ENCODE data around the gene MKRN2OS. TPM values are rescaled to one million over a fixed set of nuclear protein-coding genes. Genes with fewer than 3 reads are reported as not detected.
"Not testable (repeated sequence)": the region's sequence is repeated elsewhere in the genome, so short reads cannot be mapped to it uniquely, and the experiment has no call there.

Gene MKRN2OS
- total and polyA plus RNA-seq, 3 experiments from 2014 or later: not detected

GRCh38 chr3:12549971-12550760 is 4.9 kb upstream of the MKRN2OS start:
- Mint-ChIP-seq H3K9me3 (peaks cover 0 to 2% (median 0%) of the 10 kb centered on the region in 5 donors), H3K27ac (no peak overlapping the region), H3K27me3 (peaks cover 23 to 36% of the 10 kb centered on the region in 2 donors), H3K4me1 (peaks cover 8 to 10% (median 10%) of the 10 kb centered on the region in 3 donors), H3K36me3 (no peaks in the 10 kb centered on the region), H3K4me3 (no peak overlapping the region)
- no peak for DNase-seq
- H3K4me1 ChIP-seq (ENCODE audit: insufficient read depth, low read length): peaks cover 4% of the 10 kb centered on the region
- no peak overlapping the region for H3K4me3 ChIP-seq (ENCODE audit: low read length)
- no peaks in the 10 kb centered on the region for H3K36me3 ChIP-seq (ENCODE audit: insufficient read depth, low read length)
- H3K27me3 ChIP-seq (ENCODE audit: insufficient read depth, low read length, poor library complexity, severe bottlenecking): peaks cover 8% of the 10 kb centered on the region
- ChIA-PET CTCF (no interaction called here), POLR2A (no interaction called here)
- H3K27ac ChIP-seq (ENCODE audit: low read depth, low read length): no peak overlapping the region
- H3K9me3 ChIP-seq (ENCODE audit: low read length): no peaks in the 10 kb centered on the region

- Mint-ChIP-seq H3K4me1 (no peaks in the 10 kb centered on the region), H3K27ac (no peak overlapping the region), H3K9me3 (no peaks in the 10 kb centered on the region), H3K4me3 (no peak overlapping the region), H3K27me3 (peaks cover 2% of the 10 kb centered on the region in 2 donors), H3K36me3 (peaks cover 0 to 3% (median 2%) of the 10 kb centered on the region in 3 donors)
- CTCF ChIA-PET: interaction anchor here (1.2 kb wide), 1 partner anchor 15 kb away, joined by 3 read pairs; no protein-coding TSS in a partner anchor
- Histone ChIP-seq H3K27me3 (ENCODE audit: insufficient read depth, low read length, poor library complexity, severe bottlenecking) (no peaks in the 10 kb centered on the region), H3K4me1 (ENCODE audit: insufficient read depth, low read length) (no peaks in the 10 kb centered on the region), H3K27ac (ENCODE audit: low read depth, low read length) (no peak overlapping the region), H3K4me3 (ENCODE audit: low read length) (no peak overlapping the region), H3K9me3 (ENCODE audit: low read length) (no peaks in the 10 kb centered on the region), H3K36me3 (ENCODE audit: insufficient read depth, low read length) (no peaks in the 10 kb centered on the region)
- POLR2A ChIA-PET: interaction anchor here (0.7 kb wide), 1 partner anchor 109 kb away, joined by 8 read pairs; no protein-coding TSS in a partner anchor
- DNase-seq: no peak
Measured at GRCh38 chr3:12544652-12545472, 437 bp downstream of the MKRN2OS start.

DNA sequence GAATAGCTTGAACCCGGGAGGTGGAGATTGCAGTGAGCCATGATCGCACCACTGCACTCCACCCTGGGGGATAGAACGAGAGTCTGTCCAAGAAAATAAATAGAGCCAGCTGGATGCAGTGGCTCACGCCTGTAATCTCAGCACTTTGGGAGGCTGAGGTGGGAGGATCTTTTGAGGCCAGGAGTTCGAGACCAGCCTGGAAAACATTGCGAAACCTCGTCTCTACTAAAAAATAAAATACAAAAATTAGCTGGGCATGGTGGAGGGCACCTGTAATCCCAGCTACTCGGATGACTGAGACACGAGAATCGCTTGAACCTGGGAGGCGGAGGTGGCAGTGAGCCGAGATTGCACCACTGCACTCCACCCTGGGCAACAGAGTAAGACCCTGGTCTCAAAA is 1.8 kb downstream of the MKRN2OS start:
- not testable (repeated sequence) for H3K9me3 ChIP-seq (ENCODE audit: low read length); H3K36me3 ChIP-seq (ENCODE audit: insufficient read depth, low read length); DNase-seq; H3K36me3 Mint-ChIP-seq; H3K27ac Mint-ChIP-seq; H3K27me3 ChIP-seq (ENCODE audit: insufficient read depth, low read length, poor library complexity, severe bottlenecking); H3K27me3 Mint-ChIP-seq; H3K4me1 ChIP-seq (ENCODE audit: insufficient read depth, low read length); H3K27ac ChIP-seq (ENCODE audit: low read depth, low read length); H3K4me3 ChIP-seq (ENCODE audit: low read length); H3K4me1 Mint-ChIP-seq; H3K9me3 Mint-ChIP-seq; H3K4me3 Mint-ChIP-seq
- POLR2A ChIA-PET: interaction anchor here (0.5 kb wide), 1 partner anchor 9 kb away, joined by 3 read pairs; no protein-coding TSS in a partner anchor
- CTCF ChIA-PET: interaction anchor here (1.2 kb wide), 1 partner anchor 14 kb away, joined by 3 read pairs; no protein-coding TSS in a partner anchor

GRCh38 chr3:12541625-12542024 is 3.7 kb downstream of the MKRN2OS start:
- no peaks in the 10 kb centered on the region for H3K27me3 ChIP-seq (ENCODE audit: insufficient read depth, low read length, poor library complexity, severe bottlenecking)
- Mint-ChIP-seq H3K9me3 (no peaks in the 10 kb centered on the region), H3K27me3 (peaks cover 0 to 2% of the 10 kb centered on the region in 2 donors), H3K4me3 (no peak overlapping the region), H3K4me1 (no peaks in the 10 kb centered on the region), H3K27ac (no peak overlapping the region), H3K36me3 (peaks cover 0 to 5% (median 2%) of the 10 kb centered on the region in 3 donors)
- ChIA-PET CTCF (no interaction called here), POLR2A (no interaction called here)
- no peak overlapping the region for H3K4me3 ChIP-seq (ENCODE audit: low read length)
- no peak for DNase-seq
- no peak overlapping the region for H3K27ac ChIP-seq (ENCODE audit: low read depth, low read length)
- no peaks in the 10 kb centered on the region for H3K9me3 ChIP-seq (ENCODE audit: low read length)
- no peaks in the 10 kb centered on the region for H3K36me3 ChIP-seq (ENCODE audit: insufficient read depth, low read length)
- H3K4me1 ChIP-seq (ENCODE audit: insufficient read depth, low read length): no peaks in the 10 kb centered on the region

DNA sequence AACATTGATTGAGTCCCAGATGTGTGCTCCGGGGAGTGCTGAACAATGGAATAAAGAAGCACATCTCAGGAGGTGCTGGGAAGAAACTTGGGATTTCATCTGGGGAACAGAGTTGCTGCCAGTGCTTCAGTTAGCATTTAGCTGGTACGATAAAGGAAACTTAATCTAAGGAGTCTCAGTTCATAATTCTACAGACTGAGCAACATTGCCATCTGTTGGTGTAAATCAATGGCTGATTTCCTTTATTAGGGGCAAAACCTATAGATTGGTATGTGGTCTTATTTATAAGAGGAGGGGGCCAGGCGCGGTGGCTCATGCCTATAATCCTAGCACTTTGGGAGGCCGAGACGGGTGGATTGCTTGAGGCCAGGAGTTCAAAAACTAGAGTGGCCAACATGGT is 8.9 kb downstream of the MKRN2OS start:
- Mint-ChIP-seq H3K27me3 (no peaks in the 10 kb centered on the region), H3K4me1 (no peaks in the 10 kb centered on the region), H3K4me3 (no peak overlapping the region), H3K36me3 (peaks cover 6 to 26% (median 8%) of the 10 kb centered on the region in 3 donors), H3K27ac (peak overlapping the region in 1 of 8 donors; percentile 17), H3K9me3 (no peaks in the 10 kb centered on the region)
- Histone ChIP-seq H3K9me3 (ENCODE audit: low read length) (no peaks in the 10 kb centered on the region), H3K36me3 (ENCODE audit: insufficient read depth, low read length) (peaks cover 5% of the 10 kb centered on the region), H3K27me3 (ENCODE audit: insufficient read depth, low read length, poor library complexity, severe bottlenecking) (no peaks in the 10 kb centered on the region), H3K4me3 (ENCODE audit: low read length) (no peak overlapping the region), H3K27ac (ENCODE audit: low read depth, low read length) (no peak overlapping the region), H3K4me1 (ENCODE audit: insufficient read depth, low read length) (no peaks in the 10 kb centered on the region)
- POLR2A ChIA-PET: no interaction called here
- CTCF ChIA-PET: interaction anchor here (1.3 kb wide), 1 partner anchor 52 kb away, joined by 3 read pairs; the partner anchor contains the start of gene TSEN2
- DNase-seq: no peak

DNA sequence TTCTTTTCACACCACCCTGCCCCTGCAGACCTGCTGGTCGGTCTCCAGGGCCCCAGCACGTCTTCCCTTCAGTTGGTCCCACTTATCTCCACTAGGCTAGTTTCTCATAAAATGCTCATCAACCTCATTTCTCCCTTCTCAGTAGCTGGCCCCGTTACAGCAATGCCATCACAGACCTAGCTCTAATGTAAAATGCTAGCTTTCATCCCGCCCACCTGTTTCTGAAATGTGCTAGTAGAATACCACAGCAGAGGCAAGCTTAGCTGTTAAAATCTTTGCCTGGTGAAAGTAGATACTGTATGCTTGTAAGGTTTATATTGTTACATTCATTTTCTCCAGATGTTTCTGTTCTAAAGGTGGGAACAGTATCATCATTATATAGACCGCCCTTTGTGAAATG is 13.1 kb downstream of the MKRN2OS start:
- H3K27ac ChIP-seq (ENCODE audit: low read depth, low read length): no peak overlapping the region
- Mint-ChIP-seq H3K9me3 (no peaks in the 10 kb centered on the region), H3K27me3 (no peaks in the 10 kb centered on the region), H3K4me3 (no peak overlapping the region), H3K4me1 (no peaks in the 10 kb centered on the region), H3K27ac (no peak overlapping the region), H3K36me3 (peaks cover 16 to 48% (median 18%) of the 10 kb centered on the region in 3 donors)
- H3K27me3 ChIP-seq (ENCODE audit: insufficient read depth, low read length, poor library complexity, severe bottlenecking): no peaks in the 10 kb centered on the region
- H3K4me1 ChIP-seq (ENCODE audit: insufficient read depth, low read length): no peaks in the 10 kb centered on the region
- no peaks in the 10 kb centered on the region for H3K9me3 ChIP-seq (ENCODE audit: low read length)
- peaks cover 16% of the 10 kb centered on the region for H3K36me3 ChIP-seq (ENCODE audit: insufficient read depth, low read length)
- ChIA-PET CTCF (no interaction called here), POLR2A (no interaction called here)
- H3K4me3 ChIP-seq (ENCODE audit: low read length): no peak overlapping the region
- no peak for DNase-seq

- Histone ChIP-seq H3K27ac (ENCODE audit: low read depth, low read length) (no peak overlapping the region), H3K4me1 (ENCODE audit: insufficient read depth, low read length) (no peaks in the 10 kb centered on the region), H3K27me3 (ENCODE audit: insufficient read depth, low read length, poor library complexity, severe bottlenecking) (no peaks in the 10 kb centered on the region), H3K9me3 (ENCODE audit: low read length) (no peaks in the 10 kb centered on the region), H3K36me3 (ENCODE audit: insufficient read depth, low read length) (peaks cover 16% of the 10 kb centered on the region), H3K4me3 (ENCODE audit: low read length) (no peak overlapping the region)
- Mint-ChIP-seq H3K4me3 (no peak overlapping the region), H3K27me3 (no peaks in the 10 kb centered on the region), H3K9me3 (no peaks in the 10 kb centered on the region), H3K4me1 (no peaks in the 10 kb centered on the region), H3K27ac (peak overlapping the region in 1 of 8 donors; percentile 69), H3K36me3 (peaks cover 20 to 66% (median 28%) of the 10 kb centered on the region in 3 donors)
- CTCF ChIA-PET: no interaction called here
- DNase-seq: no peak
- POLR2A ChIA-PET: interaction anchor here (0.6 kb wide), 1 partner anchor 8 kb away, joined by 3 read pairs; no protein-coding TSS in a partner anchor
Measured at GRCh38 chr3:12527757-12528143, 17.5 kb downstream of the MKRN2OS start.

DNA sequence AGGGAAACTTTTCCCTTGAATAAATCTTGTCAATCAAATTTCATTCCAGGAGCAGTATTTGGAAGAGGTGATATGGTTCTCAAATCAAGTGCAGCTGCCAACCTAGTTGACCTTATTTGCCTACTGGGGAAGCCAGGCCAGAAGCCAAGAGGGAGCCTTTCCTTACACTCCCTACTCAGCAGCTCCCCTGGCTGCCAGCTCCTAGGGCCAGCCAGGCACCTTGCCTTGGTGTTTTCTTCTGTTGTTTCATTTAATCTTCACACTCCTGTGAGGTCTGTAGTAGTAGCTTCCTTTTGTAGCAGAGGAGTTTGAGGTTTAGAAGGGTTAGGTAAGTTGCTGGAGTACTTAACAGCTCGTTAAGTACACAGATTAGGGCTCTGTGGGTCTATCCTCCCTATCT is 22.6 kb downstream of the MKRN2OS start:
- H3K4me1 ChIP-seq (ENCODE audit: insufficient read depth, low read length): no peaks in the 10 kb centered on the region
- no peak overlapping the region for H3K27ac ChIP-seq (ENCODE audit: low read depth, low read length)
- no peaks in the 10 kb centered on the region for H3K27me3 Mint-ChIP-seq
- ChIA-PET CTCF (no interaction called here), POLR2A (no interaction called here)
- H3K4me3 Mint-ChIP-seq: no peak overlapping the region
- no peak for DNase-seq
- H3K9me3 Mint-ChIP-seq: no peaks in the 10 kb centered on the region
- H3K27me3 ChIP-seq (ENCODE audit: insufficient read depth, low read length, poor library complexity, severe bottlenecking): no peaks in the 10 kb centered on the region
- H3K4me3 ChIP-seq (ENCODE audit: low read length): no peak overlapping the region
- peak overlapping the region in 1 of 8 donors; percentile 22 for H3K27ac Mint-ChIP-seq
- no peaks in the 10 kb centered on the region for H3K4me1 Mint-ChIP-seq
- no peaks in the 10 kb centered on the region for H3K9me3 ChIP-seq (ENCODE audit: low read length)
- H3K36me3 Mint-ChIP-seq: peaks cover 12 to 49% (median 25%) of the 10 kb centered on the region in 3 donors
- no peaks in the 10 kb centered on the region for H3K36me3 ChIP-seq (ENCODE audit: insufficient read depth, low read length)
